ENCODE data around the gene FKBP14.
A peak's percentile ranks its signal among the peaks of the same experiment; 100 is the strongest.

Gene FKBP14

GRCh38 chr7:30032310-30033125, 6.0 kb upstream of the FKBP14 start:
- DNase-seq (ENCODE audit: low read depth in 2 of 2), result no peak

GRCh38 chr7:30029696-30030095, 3.2 kb upstream of the FKBP14 start:
- no peak for DNase-seq (ENCODE audit: low read depth in 2 of 2)

- DNase-seq (ENCODE audit: low read depth in 2 of 2), result peak in 1 of 2 donors; percentile 3
Observed at GRCh38 chr7:30028749-30029635, 2.5 kb upstream of the FKBP14 start.

GRCh38 chr7:30028216-30028748, 1.8 kb upstream of the FKBP14 start, which contains the start of gene PLEKHA8:
Gene PLEKHA8 (plus strand): TSS chr7:30028412. CDS start chr7:30028763, 351 bp downstream.
- DNase-seq (ENCODE audit: low read depth in 2 of 2), result peak; percentile 81 to 87

GRCh38 chr7:30027740-30028215, 1.3 kb upstream of the FKBP14 start:
- no peak for DNase-seq (ENCODE audit: low read depth in 2 of 2)

- no peak for DNase-seq (ENCODE audit: low read depth in 2 of 2)
Observed at GRCh38 chr7:30027065-30027456, 559 bp upstream of the FKBP14 start.

GRCh38 chr7:30023524-30023923, 3.0 kb downstream of the FKBP14 start:
- DNase-seq (ENCODE audit: low read depth in 2 of 2), result no peak

GRCh38 chr7:30022991-30023390, 3.5 kb downstream of the FKBP14 start:
- no peak for DNase-seq (ENCODE audit: low read depth in 2 of 2)

- DNase-seq (ENCODE audit: low read depth in 2 of 2), result no peak
Observed at GRCh38 chr7:30020535-30020934, 6.0 kb downstream of the FKBP14 start.

- no peak for DNase-seq (ENCODE audit: low read depth in 2 of 2)
Observed at GRCh38 chr7:30019960-30020359, 6.5 kb downstream of the FKBP14 start.

GRCh38 chr7:30019387-30019786, 7.1 kb downstream of the FKBP14 start:
- DNase-seq (ENCODE audit: low read depth in 2 of 2), result no peak

- no peak for DNase-seq (ENCODE audit: low read depth in 2 of 2)
Observed at GRCh38 chr7:30018451-30018850, 8.1 kb downstream of the FKBP14 start.

GRCh38 chr7:30012757-30013156, 13.7 kb downstream of the FKBP14 start:
- no peak for DNase-seq (ENCODE audit: low read depth in 2 of 2)

GRCh38 chr7:30010021-30010420, 16.5 kb downstream of the FKBP14 start:
- no peak for DNase-seq (ENCODE audit: low read depth in 2 of 2)

- no peak for DNase-seq (ENCODE audit: low read depth in 2 of 2)
Observed at GRCh38 chr7:30005464-30005863, 21.0 kb downstream of the FKBP14 start.

- DNase-seq (ENCODE audit: low read depth in 2 of 2), result no peak
Observed at GRCh38 chr7:30003098-30003497, 23.4 kb downstream of the FKBP14 start.

- DNase-seq (ENCODE audit: low read depth in 2 of 2), result no peak
Observed at GRCh38 chr7:30001998-30002397, 24.5 kb downstream of the FKBP14 start.

GRCh38 chr7:29998489-29998888, 28.0 kb downstream of the FKBP14 start:
- no peak for DNase-seq (ENCODE audit: low read depth in 2 of 2)

GRCh38 chr7:29996321-29996720, 30.2 kb downstream of the FKBP14 start:
- no peak for DNase-seq (ENCODE audit: low read depth in 2 of 2)

- no peak for DNase-seq (ENCODE audit: low read depth in 2 of 2)
Observed at GRCh38 chr7:29995652-29996051, 30.9 kb downstream of the FKBP14 start.

GRCh38 chr7:29993140-29993539, 33.4 kb downstream of the FKBP14 start:
- no peak for DNase-seq (ENCODE audit: low read depth in 2 of 2)

GRCh38 chr7:29991937-29992336, 34.6 kb downstream of the FKBP14 start:
- no peak for DNase-seq (ENCODE audit: low read depth in 2 of 2)
